HG03103 (cell line): ENCODE measurements around the gene GKAP1.
A peak's percentile ranks its signal among the peaks of the same experiment; 100 is the strongest.
"Not testable (repeated sequence)": the region's sequence is repeated elsewhere in the genome, so short reads cannot be mapped to it uniquely, and the experiment has no call there.

Experiments
- ATAC-seq: cut with Tn5 transposase; IDR thresholded peaks from one replicate; pipeline ENCODE4 v1.9.1; 2021; ENCODE audit warnings: low read depth; ENCODE audit not compliant: unreplicated experiment

GKAP1 gene

GRCh38 chr9:83817356-83818278 lies at the start of gene GKAP1:
Gene GKAP1 (minus strand): TSS chr9:83817769. CDS start chr9:83806517, 11,252 bp downstream.
- ATAC-seq: peak; percentile 71

GRCh38 chr9:83849895-83850294 lies 32.3 kb upstream of the GKAP1 start:
- ATAC-seq: not testable (repeated sequence)

- ATAC-seq: not testable (repeated sequence)
Observed at GRCh38 chr9:83837070-83837643, 19.6 kb upstream of the GKAP1 start.

GRCh38 chr9:83830426-83831071 lies 13.0 kb upstream of the GKAP1 start:
- ATAC-seq: not testable (repeated sequence)

GRCh38 chr9:83824986-83825623 lies 7.5 kb upstream of the GKAP1 start:
- not testable (repeated sequence) for ATAC-seq

- ATAC-seq: not testable (repeated sequence)
Observed at GRCh38 chr9:83817011-83817355, 586 bp downstream of the GKAP1 start.

- ATAC-seq: not testable (repeated sequence)
Observed at GRCh38 chr9:83815120-83815519, 2.4 kb downstream of the GKAP1 start.

GRCh38 chr9:83809213-83809612 lies 8.4 kb downstream of the GKAP1 start:
- ATAC-seq: not testable (repeated sequence)

GRCh38 chr9:83804454-83804853 lies 13.1 kb downstream of the GKAP1 start:
- ATAC-seq: not testable (repeated sequence)

GRCh38 chr9:83803941-83804340 lies 13.6 kb downstream of the GKAP1 start:
- not testable (repeated sequence) for ATAC-seq

- ATAC-seq: no peak
Observed at GRCh38 chr9:83800236-83801033, 17.1 kb downstream of the GKAP1 start.

- ATAC-seq: no peak
Observed at GRCh38 chr9:83794051-83794450, 23.5 kb downstream of the GKAP1 start.

GRCh38 chr9:83792746-83793145 lies 24.8 kb downstream of the GKAP1 start:
- ATAC-seq: no peak

GRCh38 chr9:83778164-83778563 lies 39.4 kb downstream of the GKAP1 start:
- no peak for ATAC-seq

GRCh38 chr9:83775932-83776331 lies 41.6 kb downstream of the GKAP1 start:
- no peak for ATAC-seq

GRCh38 chr9:83772860-83773259 lies 44.7 kb downstream of the GKAP1 start:
- no peak for ATAC-seq

- no peak for ATAC-seq
Observed at GRCh38 chr9:83765376-83765775, 52.2 kb downstream of the GKAP1 start.

GRCh38 chr9:83754383-83754977 lies 63.1 kb downstream of the GKAP1 start:
- ATAC-seq: peak; percentile 75

- no peak for ATAC-seq
Observed at GRCh38 chr9:83749706-83750105, 67.9 kb downstream of the GKAP1 start.

GRCh38 chr9:83744206-83744605 lies 73.4 kb downstream of the GKAP1 start:
- ATAC-seq: no peak
